ENCODE results near the gene CBL. TPM values are rescaled to one million over a fixed set of nuclear protein-coding genes. Genes with fewer than 3 reads are reported as not detected.

The CBL gene
- total RNA-seq, 1 experiment from 2014 or later, result 56.4 TPM

DNA sequence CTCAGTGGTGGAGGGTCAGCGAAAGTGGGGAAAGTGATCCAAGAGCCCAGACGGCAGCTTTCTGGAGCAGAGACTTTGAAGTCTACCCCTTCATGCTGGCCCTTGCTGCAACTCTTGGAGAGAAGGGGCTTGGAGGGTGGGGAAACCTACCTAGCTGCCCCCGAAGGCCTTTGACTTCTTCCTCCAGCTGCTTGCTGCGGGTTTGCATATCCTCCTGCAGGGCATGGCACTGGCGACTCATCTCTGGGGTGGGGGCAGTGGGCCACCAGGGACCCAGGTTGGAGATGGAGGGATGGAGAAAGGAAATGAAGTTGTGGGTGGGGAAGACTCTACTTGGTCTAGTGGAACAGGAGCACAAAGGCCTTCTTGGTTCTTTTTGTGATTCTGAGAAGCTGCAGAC, 13.1 kb upstream of the CBL start:
- no CpG with 5 or more reads among the region's 5 CpGs for WGBS (ENCODE audit: extremely low coverage, insufficient read length, low lambda C conversion rate)
- Histone ChIP-seq H3K4me1 (ENCODE audit: insufficient read depth, low read length) (peaks cover 2% of the 10 kb centered on the region; the same call in 1 of the 2 replicates), H3K4ac (ENCODE audit: low read depth, low read length) (no peak overlapping the region)

More for the DNA sequence above, 13.1 kb upstream of the CBL start:
- Mint-ChIP-seq H3K4me1 (peaks cover 17 to 30% of the 10 kb centered on the region in 2 experiments), H3K4me3 (no peak overlapping the region), H3K9me3 (no peaks in the 10 kb centered on the region; a peak in 1 of 5 replicates), H3K36me3 (ENCODE audit: insufficient read depth in 1 of 3, low read depth in 3 of 3) (no peaks in the 10 kb centered on the region; a peak in 1 of 7 replicates), H3K27ac (no peak overlapping the region; a peak in 1 of 7 replicates), H3K27me3 (ENCODE audit: low read depth) (no peaks in the 10 kb centered on the region; the same call in none of the 2 replicates)
- H3K23ac ChIP-seq (ENCODE audit: insufficient read length, low read depth, low read length), result no peak overlapping the region
- no peak overlapping the region for H3K4me2 ChIP-seq (ENCODE audit: insufficient read depth, insufficient read length, low read length)
- no peak overlapping the region for H3T11ph ChIP-seq (ENCODE audit: low read length)
- H3K27me3 ChIP-seq (ENCODE audit: insufficient read depth, low read length), result no peaks in the 10 kb centered on the region
- DNase-seq, result no peak
- H3K14ac ChIP-seq (ENCODE audit: insufficient read depth, low read length), result no peak overlapping the region
- H2AK5ac ChIP-seq (ENCODE audit: insufficient read length, low read length), result no peak overlapping the region
- no peaks in the 10 kb centered on the region for H3K23me2 ChIP-seq (ENCODE audit: insufficient read length, low read depth, low read length, poor library complexity, severe bottlenecking)
- no peaks in the 10 kb centered on the region for H3K79me1 ChIP-seq (ENCODE audit: insufficient read depth, low read depth, low read length, poor library complexity, severe bottlenecking)
- H4K5ac ChIP-seq (ENCODE audit: insufficient read length, low read depth, low read length), result no peak overlapping the region
- no peak overlapping the region for H3K18ac ChIP-seq (ENCODE audit: insufficient read length, low read depth, low read length)
- no peak overlapping the region for H2BK12ac ChIP-seq (ENCODE audit: insufficient read length, low read depth, low read length)
- no peak overlapping the region for H2BK120ac ChIP-seq (ENCODE audit: low read depth, low read length, poor library complexity, severe bottlenecking)
- no peak overlapping the region for H4K91ac ChIP-seq (ENCODE audit: insufficient read length, low read depth, low read length)
- no peak overlapping the region for H2BK20ac ChIP-seq (ENCODE audit: low read depth, low read length, poor library complexity, severe bottlenecking)
- no peak overlapping the region for H3K27ac ChIP-seq (ENCODE audit: insufficient read length, low read depth, low read length)
- H4K20me1 ChIP-seq (ENCODE audit: control insufficient read depth, insufficient read depth, insufficient read length), result no peaks in the 10 kb centered on the region
- no peak overlapping the region for H2AFZ ChIP-seq (ENCODE audit: low read length)
- H2BK5ac ChIP-seq (ENCODE audit: insufficient read length, low read length), result no peak overlapping the region
- no peak overlapping the region for H3K56ac ChIP-seq (ENCODE audit: insufficient read length, low read depth, low read length)
- H3K9me3 ChIP-seq (ENCODE audit: control insufficient read depth, low read depth, low read length), result no peaks in the 10 kb centered on the region
- H3K79me2 ChIP-seq (ENCODE audit: insufficient read depth, low read length), result no peaks in the 10 kb centered on the region
- no peak overlapping the region for H2BK15ac ChIP-seq (ENCODE audit: low read depth, low read length)
- no peak overlapping the region for H4K8ac ChIP-seq (replicated peaks; ENCODE audit: insufficient read length, low read depth, low read length)
- no peak overlapping the region for H3K9ac ChIP-seq (ENCODE audit: extremely low read depth, insufficient read length, low read length)
- TF ChIP-seq, protein P1, sequence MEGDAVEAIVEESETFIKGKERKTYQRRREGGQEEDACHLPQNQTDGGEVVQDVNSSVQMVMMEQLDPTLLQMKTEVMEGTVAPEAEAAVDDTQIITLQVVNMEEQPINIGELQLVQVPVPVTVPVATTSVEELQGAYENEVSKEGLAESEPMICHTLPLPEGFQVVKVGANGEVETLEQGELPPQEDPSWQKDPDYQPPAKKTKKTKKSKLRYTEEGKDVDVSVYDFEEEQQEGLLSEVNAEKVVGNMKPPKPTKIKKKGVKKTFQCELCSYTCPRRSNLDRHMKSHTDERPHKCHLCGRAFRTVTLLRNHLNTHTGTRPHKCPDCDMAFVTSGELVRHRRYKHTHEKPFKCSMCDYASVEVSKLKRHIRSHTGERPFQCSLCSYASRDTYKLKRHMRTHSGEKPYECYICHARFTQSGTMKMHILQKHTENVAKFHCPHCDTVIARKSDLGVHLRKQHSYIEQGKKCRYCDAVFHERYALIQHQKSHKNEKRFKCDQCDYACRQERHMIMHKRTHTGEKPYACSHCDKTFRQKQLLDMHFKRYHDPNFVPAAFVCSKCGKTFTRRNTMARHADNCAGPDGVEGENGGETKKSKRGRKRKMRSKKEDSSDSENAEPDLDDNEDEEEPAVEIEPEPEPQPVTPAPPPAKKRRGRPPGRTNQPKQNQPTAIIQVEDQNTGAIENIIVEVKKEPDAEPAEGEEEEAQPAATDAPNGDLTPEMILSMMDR (conservative IDR thresholded peaks at IDR 0.05), result no peak

All from H9 (cell line).